Hypothalamus (tissue), 51 donors: Measurements from ENCODE around the gene AMBP.
"Not testable (repeated sequence)": the region's sequence is repeated elsewhere in the genome, so short reads cannot be mapped to it uniquely, and the experiment has no call there.

ENCODE experiments used
- DNase-seq, 51 donors: peaks; one replicate each; lab custom pipeline; 2025; lab: John Stamatoyannopoulos, UW

The AMBP gene

GRCh38 chr9:114093761-114094505 is 15.8 kb upstream of the AMBP start:
- no peak for DNase-seq

DNA sequence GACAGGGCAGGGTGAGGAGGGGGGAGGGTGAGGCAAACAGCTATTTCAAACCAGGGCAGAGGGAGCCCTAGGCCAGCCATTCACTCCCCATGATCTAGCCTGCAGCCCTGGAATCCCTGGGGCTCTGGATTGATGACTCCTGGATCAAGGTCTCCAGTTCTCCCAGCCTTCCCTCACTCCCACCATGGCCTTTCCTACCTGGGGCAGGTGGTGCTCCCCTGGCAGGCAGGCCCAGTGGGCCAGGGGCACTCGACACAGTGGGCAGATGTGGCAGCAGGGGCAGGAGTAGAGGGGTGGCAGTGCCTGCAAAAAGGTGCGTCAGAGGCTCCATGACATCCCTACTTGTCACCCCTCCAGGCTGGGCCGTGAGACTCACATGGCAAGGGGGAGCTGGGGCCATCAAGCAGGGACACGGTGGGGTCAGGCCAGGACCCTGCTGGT is 15.0 kb upstream of the AMBP start:
- DNase-seq, result no peak

- no peak for DNase-seq
Measured at GRCh38 chr9:114092336-114092735, 14.2 kb upstream of the AMBP start.

GRCh38 chr9:114091711-114092110 is 13.6 kb upstream of the AMBP start:
- DNase-seq, result no peak

- DNase-seq, result no peak
Measured at GRCh38 chr9:114090798-114091197, 12.7 kb upstream of the AMBP start.

DNA sequence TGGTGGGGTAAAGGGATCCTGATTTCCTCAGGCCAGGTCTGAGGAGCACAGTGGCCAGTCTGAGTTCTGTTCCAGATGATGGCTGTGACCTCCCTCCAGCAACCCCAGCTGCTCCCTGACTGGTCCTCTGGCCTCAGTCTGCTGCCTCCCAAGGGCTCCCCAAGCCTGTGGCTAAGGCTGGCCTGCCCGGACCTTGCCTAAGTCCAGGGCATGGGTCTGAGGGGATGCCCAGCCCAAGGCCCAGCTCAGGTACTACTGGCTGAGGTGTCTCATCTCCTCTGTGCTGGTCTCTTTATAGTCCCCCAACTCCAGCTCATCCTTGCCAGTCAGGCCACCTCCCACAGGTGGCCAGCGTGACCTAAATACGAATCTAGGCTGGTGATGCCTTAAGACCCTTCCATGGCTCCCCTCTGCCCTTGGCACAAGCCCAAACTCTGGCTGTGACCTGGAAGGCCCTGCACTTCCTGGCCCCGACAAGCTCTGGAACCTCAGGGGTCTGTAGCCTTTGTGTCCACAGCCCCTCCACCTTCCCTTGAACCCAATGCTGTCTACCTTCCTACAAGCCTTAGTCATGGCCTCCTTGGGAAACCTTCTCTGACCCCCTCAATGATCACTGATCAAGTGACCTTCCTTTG is 11.2 kb upstream of the AMBP start:
- no peak for DNase-seq

DNA sequence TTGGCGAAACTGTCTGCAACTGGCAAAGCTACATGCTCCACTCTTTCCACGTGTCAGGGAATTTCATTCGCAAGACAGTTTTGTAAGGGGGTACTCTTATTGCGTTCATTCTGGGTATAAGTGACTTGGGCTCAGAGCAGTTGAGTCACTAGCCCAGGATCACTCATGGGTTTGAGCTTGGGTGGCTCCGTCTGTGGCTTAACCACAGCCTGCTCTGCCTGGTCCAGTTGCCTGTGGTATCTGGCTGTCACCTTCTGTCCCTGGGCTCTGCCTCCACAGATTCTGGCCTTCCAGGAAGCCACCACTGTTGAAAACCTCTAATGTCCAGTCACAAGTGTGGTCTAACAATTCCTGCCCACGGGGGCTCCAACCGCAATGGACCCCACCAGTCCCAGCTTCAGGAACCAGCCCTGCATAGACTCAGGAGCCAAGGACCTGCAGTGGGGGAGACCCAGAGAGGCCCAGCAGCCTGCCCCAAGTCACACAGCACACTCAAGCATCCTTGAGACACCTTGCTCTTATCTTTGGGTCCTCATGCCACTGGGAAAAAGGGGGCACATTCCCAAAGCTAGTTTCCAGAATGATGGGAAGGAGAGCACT is 10.6 kb upstream of the AMBP start:
- DNase-seq, result no peak

- no peak for DNase-seq
Measured at GRCh38 chr9:114087721-114088120, 9.6 kb upstream of the AMBP start.

DNA sequence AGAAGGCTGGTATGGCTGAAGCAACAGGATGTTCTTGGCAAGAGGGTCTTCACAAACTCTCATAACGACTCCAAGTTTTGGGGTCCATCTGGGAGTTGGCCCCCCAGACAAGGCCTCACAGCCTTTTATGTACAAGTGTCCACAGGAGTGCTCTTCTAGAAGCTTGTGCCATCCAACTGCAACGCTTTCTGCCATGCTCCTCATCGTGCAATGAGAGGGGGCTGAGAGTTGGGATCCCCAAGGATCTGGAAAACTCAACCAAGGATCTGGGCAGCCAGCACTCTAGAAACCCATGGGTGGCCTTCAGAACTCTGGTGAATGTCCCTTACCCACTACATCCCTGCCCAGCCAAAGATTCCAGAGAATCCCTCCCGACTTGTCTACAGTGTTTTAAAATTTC is 8.5 kb upstream of the AMBP start:
- no peak for DNase-seq

DNA sequence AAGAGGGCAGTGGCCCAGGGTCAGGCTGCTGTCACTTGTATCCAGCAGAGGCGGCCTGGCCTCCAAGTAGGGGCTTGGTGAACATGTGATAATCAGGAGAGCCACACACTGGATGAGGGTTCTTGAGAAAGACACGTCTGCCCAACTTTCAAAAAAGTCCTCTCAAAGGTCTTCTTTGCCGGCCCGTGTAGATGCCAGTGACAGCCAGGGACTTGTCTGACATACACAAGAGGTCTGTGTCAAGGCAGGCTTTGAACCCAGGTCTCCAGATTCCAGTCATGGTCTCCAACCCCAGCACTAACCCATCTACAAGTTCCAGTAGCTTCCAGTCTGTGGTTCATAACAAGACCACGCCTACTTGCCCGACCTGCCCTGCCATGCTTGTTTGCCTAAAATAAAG is 7.9 kb upstream of the AMBP start:
- DNase-seq, result no peak

DNA sequence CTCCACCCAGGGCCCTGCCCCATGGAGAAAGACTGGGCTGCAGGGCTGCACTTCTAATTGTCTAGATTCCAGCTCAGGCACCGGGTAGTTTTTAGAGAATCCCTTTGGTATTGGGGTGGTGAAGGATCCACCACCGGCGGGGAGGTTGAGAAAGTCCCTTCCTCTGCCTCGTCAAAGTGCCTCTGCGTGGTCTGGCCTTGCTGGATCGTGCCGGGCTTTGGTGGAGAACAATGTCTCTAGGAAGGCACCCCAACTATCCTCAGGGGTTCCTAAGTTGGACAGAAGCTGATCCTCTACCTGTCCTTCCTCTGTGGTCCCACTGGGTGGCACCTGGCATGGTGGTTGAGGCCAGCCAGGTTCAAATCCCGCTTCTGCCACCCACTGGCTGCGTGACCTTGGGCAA is 7.3 kb upstream of the AMBP start:
- no peak for DNase-seq

- DNase-seq, result no peak
Measured at GRCh38 chr9:114084282-114085073, 6.4 kb upstream of the AMBP start.

DNA sequence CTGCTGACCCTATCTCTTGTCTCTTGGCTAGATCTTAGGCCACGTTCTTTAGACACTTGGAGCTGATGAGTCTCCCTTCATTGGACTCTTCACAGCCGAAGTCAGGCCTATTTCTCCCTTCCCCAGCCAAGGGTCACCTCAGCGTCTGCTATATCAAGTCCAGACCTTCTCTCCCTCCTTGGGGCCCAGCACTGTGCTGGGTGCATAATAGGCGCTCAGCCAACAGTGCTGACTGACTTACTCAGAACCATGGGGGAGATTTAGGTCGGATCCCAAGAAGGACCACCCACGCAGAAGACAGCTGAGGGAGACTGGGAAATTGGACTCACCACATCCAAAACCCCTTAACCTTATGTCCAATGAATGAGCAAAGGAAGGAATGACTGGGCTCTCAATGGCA is 5.6 kb upstream of the AMBP start:
- no peak for DNase-seq

DNA sequence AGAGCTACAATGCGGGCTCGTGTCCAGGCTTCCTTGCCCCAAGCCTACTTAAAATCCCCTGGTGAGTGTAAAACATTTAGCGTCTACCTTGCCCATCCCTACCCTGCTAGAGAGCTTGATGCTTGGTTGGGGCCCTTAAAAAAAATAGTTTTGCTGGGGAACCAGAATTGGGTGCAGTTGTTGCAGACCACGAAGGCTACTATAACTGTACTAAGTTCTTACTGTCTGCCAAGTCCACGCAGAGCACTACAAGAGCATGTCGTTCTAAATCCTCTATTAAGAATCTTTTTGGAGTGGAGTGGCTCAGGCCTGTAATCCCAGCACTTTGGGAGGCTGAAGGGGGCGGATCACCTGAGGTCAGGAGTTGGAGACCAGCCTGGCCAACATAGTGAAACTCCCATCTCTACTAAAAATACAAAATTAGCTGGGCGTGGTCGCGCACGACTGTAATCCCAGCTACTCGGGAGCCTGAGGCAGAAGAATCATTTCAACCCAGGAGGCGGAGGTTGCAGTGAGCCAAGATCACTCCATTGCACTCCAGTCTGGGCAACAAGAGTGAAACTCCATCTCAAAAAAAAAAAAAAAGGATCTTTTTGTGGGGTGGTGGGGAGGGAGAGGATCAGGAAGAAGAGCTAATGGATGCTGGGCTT is 4.8 kb upstream of the AMBP start:
- DNase-seq, result not testable (repeated sequence)

DNA sequence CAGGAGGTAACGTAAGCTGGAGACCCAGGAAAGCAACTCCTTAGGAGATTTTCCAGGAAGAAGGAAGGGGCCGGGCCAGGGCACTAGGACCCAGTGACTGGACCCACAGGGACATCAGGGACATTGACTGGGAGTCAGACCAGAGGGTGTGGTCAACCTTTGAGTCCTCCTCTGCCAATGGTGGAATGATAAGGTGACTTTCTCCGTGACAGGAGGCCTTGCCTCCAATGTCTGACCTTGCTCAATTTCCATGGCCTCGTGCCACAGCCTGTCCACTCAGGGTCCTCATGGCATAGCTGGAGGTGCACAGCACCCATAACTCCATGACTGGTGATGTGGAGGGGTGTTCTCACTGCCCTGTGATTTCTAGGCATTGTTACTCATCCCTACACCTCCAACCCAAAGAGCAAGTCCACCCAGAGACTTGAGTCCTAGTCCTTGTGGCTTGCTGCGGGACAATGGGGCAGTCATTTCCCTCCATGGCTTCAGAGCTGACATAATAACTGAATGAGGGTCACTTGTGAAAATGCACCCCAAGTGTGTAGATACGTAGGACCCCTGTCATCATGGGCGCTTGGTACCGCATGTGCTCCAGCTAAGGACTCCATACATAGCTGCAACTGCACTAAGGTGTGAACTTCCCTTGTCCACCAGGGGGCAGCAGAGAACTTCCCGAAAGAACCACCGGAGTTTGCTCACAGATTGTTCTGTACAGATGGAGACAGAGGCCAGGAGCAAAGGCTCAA is 4.1 kb upstream of the AMBP start:
- peak in 50 of 51 donors; percentile 12 to 97 (median 70) for DNase-seq

DNA sequence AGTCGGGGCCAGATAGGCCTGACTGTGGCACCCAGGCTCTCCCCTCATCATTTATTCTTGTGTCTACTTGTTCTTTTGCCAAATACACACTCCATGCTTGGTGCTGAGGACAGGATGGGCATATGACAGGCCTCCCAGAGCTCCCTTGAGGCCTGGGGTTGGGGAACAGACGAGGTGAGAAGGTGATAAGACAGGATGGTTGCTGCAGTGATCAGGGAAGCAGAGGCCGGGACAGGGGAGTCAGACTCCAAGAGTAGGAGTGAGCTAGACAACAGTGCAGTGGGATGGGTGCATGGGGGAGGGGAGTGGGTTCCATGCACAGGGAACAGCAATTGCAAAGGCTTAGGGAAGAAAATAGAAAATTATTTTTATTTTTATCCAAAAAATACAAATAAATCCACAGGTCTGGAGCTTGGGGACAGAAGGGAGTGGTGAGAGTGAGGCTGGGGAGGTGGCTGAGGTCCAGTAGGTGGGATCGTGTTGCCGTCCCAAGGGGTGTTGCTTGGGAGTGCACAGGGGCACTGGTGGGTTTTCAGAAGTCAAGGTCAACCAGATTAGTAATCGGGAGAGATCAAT is 3.4 kb upstream of the AMBP start:
- no peak for DNase-seq

DNA sequence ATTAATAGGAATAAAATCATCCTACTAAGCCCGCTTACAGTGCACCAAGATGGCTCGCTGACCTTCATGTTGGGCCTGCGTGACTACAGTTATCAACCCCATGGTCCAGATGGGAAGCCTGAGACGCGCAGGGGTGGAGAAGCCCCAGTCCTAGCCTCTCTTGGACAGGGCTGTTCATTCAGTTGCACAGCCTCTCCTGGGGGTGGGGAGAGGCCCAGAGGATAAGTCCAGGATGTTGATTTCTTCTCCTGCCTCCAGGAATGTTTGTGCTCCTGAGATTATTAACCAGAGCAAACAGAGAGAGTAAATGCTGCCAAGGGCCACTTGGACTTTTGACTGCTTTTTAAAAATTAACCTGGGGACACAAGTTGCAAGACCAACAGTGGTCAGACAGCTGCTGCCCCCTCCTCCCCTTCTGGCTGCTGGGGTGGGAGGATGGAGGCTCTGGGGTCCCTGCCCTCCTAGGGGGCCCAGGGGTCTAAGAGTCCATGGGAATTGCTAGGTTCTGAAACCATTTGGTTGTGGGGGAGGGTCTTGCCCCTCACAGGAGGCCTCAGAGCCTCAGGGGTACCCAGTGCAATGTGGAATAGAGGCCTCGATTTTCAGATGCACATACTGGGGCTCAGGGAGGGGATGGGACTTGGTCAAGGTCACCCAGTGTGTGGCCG is 2.8 kb upstream of the AMBP start:
- DNase-seq, result no peak

DNA sequence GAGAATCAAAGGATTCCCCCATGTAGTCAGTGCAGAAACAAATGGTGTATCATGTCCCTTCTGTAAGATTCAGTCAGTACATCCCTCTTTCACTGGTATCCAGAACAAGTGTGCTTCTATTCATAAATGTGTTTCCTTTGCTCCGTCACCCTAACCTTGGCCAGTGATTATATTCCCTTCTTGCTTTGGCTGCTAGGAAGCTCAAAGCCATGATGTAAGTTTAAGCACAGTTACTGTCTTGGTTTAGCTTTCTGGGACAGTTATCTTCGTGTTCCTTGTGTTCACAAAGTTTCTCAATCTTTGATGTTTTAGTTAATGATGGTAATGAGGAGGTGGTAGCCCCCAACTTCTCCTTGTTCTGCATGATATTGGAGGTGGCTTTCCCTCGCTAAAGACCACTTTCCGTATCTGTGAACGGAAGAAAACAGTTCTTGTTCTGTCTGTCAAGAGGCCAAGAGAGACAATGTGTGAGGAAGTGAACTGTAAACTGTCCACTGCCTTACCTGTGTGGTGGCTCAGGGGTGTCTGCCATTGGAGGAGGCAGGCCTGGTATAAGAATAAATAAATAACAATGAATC is 2.2 kb upstream of the AMBP start:
- DNase-seq, result no peak

DNA sequence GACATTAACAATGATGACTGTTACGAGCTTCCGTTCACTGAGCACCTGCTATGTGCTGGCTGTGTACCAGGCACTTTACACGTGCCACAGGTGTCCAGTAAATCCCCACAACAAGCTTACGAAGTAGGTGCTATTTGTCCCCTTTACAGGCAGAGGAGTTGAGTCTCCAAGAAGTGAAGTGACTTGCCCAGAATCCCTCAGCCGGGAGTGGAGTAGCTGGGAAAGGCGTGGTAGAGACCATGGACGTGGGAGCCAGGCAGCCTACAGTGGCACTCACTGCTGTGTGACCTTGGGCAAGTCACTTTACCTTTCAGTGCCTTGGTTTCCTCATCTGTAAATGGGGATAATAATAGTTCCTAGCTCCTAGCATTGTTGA is 669 bp upstream of the AMBP start:
- no peak for DNase-seq
